HCT116 (cell line): ENCODE data around the gene SMCO1.

Source experiments
- EGR1 ChIP-seq: IDR thresholded peaks from 2 replicates; pipeline ENCODE4 v1.6.1; 2012; ENCODE audit warnings: low read depth
- EZH2phosphoT487 ChIP-seq: fragments of 200-600 bp; IDR thresholded peaks from 2 replicates; pipeline ENCODE4 v1.6.1; 2018; ENCODE audit warnings: antibody characterized with exemption, borderline replicate concordance
- POLR2A ChIP-seq: IDR thresholded peaks from 2 replicates; pipeline ENCODE4 v1.7.0; 2011; ENCODE audit warnings: borderline replicate concordance; ENCODE audit not compliant: insufficient read depth, insufficient read length; ENCODE audit errors: extremely low read depth
- SIN3A ChIP-seq: IDR thresholded peaks from 2 replicates; pipeline ENCODE4 v1.6.1; 2012; ENCODE audit warnings: low read depth
- SP1 ChIP-seq: IDR thresholded peaks from 2 replicates; pipeline ENCODE4 v1.6.1; 2012; ENCODE audit warnings: low read depth
- TF ChIP-seq, protein P1 (sequence below), 3 experiments: fragments of 200-600 bp in 1 of 3; sonication (generic) in 1 of 3; IDR thresholded peaks in 2 of 3; conservative IDR thresholded peaks in 1 of 3; 2 replicates each; pipeline ENCODE4 v1.5.1; 2012 to 2017; ENCODE audit warnings: low read depth in 2 of 3, low read length in 2 of 3, antibody characterized with exemption in 1 of 3, borderline replicate concordance in 1 of 3, control low read depth in 1 of 3, mild to moderate bottlenecking in 1 of 3, mixed read lengths in 1 of 3, mixed run types in 1 of 3, moderate library complexity in 1 of 3; ENCODE audit not compliant: insufficient read depth in 1 of 3

DNA sequence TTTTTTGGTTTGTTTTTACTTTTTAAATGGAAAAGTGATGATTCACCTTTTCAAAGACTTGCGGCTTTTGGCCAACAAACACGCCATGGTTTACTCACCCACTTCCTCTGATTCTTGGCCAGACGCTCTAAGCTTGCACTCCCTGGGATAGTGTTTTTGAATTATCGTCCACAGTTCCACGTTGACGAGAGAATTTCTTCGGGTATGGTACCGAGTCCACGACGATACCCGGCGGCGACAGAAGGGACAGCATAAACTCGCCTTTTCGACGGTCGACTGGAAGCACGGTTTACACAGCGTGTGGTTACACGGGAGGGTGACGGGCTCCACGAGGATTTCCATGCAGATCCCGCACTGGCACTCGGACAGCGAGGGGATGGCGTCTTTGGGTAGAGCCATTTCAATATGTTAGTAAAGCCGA, 12.4 kb downstream of the SMCO1 start:
- TF ChIP-seq, protein P1, sequence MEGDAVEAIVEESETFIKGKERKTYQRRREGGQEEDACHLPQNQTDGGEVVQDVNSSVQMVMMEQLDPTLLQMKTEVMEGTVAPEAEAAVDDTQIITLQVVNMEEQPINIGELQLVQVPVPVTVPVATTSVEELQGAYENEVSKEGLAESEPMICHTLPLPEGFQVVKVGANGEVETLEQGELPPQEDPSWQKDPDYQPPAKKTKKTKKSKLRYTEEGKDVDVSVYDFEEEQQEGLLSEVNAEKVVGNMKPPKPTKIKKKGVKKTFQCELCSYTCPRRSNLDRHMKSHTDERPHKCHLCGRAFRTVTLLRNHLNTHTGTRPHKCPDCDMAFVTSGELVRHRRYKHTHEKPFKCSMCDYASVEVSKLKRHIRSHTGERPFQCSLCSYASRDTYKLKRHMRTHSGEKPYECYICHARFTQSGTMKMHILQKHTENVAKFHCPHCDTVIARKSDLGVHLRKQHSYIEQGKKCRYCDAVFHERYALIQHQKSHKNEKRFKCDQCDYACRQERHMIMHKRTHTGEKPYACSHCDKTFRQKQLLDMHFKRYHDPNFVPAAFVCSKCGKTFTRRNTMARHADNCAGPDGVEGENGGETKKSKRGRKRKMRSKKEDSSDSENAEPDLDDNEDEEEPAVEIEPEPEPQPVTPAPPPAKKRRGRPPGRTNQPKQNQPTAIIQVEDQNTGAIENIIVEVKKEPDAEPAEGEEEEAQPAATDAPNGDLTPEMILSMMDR (IDR thresholded peaks at IDR 0.05 in 2 of 3, conservative IDR thresholded peaks at IDR 0.05 in 1 of 3; ENCODE audit: borderline replicate concordance in 1 of 3, insufficient read depth in 1 of 3, low read depth in 2 of 3, low read length in 2 of 3), result 0 out of 6 replicates have a peak, but pooled peaks of 1 of the 3 experiments have one; percentile 11
- no peak for TF ChIP-seq EGR1
- no peak for TF ChIP-seq EZH2phosphoT487
- TF ChIP-seq SIN3A, result 0 out of 2 replicates have a peak, but pooled peaks have one; percentile 19
- TF ChIP-seq POLR2A, result no peak
- TF ChIP-seq SP1, result no peak
